ENCODE data around the gene DNAJC1.
"Not testable (repeated sequence)": the region's sequence is repeated elsewhere in the genome, so short reads cannot be mapped to it uniquely, and the experiment has no call there.

The DNAJC1 gene

DNA sequence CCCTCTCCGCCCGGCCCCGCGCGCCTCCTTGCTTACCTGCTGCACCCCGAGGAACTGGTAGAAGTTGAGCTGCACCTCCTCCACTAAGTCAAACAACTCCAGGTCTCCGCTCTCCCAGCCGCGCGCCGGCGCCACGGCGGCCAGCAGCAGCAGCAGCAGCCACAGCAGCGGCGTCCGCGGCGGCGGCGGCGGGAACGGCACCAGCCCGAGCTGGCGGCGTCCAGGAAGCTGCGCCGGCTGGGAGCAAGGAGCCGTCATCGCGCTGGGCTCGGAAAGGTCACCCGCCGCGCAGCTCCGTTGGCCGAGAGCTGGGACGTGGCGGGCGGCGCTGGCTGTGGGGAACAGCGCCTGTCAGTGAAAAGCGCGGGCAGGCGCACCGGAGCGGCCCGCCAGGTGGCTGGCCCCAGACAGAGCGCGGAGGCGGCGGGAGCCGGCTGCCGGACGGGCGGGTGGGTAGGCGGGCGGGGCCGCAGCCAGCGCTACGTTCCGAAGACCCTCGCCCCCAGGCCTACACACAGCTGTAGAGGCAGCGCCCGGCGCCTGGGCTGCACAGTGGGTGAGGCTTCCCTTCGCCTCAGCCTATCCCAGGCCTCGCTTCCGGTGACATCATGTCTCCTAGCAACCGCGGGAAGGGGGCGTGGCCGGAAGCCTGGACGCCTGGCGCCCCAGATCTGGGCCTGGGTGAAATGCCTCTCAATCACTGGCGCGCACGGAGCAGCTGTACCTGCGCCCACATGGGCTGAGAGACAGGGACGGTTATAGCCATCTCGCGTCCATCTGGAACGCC is at the start of gene DNAJC1:
Gene DNAJC1 (minus strand): TSS at position 554 of the 787 bp plus-strand sequence. CDS start 296 bp downstream, at position 258.
- peak; percentile 94 for DNase-seq

GRCh38 chr10:22053048-22053447 is 49.5 kb upstream of the DNAJC1 start:
- DNase-seq, result no peak

DNA sequence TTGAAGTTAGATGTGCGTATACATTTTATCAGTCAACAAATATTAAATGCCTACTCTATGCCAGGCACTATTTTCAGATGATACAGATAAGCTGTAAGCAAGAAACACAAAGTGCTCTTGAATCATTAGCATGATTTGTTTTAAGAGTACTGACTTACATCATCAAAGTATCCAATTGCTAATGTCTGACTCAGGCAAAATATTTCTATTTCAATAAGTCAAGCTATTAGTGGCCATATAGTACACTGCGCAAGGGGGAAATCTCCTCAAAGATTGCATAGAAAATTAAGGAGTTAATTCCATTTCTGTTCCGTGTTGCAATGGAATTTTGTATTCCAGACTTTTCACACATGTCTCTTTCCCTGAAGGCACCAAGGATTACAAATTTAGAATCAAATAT is 46.1 kb upstream of the DNAJC1 start:
- DNase-seq, result peak; percentile 14

DNA sequence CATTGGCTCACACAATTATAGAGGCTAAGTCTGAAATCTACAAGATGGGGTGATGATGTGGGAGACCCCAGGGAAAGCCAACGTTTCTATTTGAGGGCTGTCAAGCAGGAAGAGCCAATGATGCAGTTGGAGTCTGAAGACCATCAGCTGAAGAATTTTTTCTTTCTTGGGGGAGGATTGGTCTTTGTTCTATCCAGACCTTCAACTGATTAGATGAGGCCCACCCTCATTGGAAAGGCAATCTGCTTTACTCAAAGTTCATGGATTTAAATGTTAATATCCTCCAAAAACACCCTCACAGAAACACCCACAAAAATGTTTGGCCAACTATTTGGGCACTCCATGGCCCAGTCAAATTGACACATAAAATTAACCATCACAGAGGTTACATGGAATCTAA is 44.3 kb upstream of the DNAJC1 start:
- DNase-seq, result no peak

GRCh38 chr10:22043327-22043633 is 39.8 kb upstream of the DNAJC1 start:
- no peak for DNase-seq

GRCh38 chr10:22042557-22043326 is 39.2 kb upstream of the DNAJC1 start:
- no peak for DNase-seq

GRCh38 chr10:22034333-22034732 is 30.8 kb upstream of the DNAJC1 start:
- no peak for DNase-seq

DNA sequence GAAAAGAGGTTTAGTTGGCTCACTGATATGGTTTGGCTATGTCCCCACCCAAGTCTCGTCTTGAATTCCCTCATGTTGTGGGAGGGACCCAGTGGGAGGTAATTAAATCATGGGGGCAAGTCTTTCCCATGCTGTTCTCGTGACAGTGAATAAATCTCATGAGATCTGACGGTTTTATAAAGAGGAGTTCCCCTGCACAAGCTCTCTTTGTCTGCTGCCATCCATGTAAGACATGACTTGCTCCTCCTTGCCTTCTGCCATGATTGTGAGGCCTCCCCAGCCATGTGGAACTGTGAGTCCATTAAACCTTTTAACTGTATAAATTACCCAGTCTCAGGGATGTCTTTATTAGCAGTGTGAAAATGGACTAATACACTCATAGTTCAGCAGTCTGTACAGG is 28.7 kb upstream of the DNAJC1 start:
- not testable (repeated sequence) for DNase-seq

DNA sequence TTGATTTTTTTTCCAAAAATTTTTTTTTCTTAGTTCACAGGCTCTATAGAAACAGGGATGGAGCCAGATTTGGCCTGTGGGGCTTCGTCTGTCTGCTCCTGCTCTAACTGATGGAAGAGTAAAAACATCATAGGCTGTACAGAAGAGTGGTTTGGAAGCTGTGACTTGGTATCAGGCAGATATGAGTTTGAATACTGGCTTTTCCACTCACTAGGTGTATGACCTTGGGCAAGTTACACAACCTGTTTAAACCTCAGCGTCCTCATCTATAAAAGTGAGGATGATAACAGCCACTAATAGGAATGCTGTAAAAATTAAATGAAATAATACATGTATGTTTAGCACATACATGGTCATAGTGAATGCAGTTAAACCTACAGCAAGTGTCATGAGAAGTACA is 26.9 kb upstream of the DNAJC1 start:
- no peak for DNase-seq

GRCh38 chr10:22029445-22030236 is 26.1 kb upstream of the DNAJC1 start:
- DNase-seq, result no peak

GRCh38 chr10:22027364-22028238 is 24.1 kb upstream of the DNAJC1 start:
- no peak for DNase-seq

- no peak for DNase-seq
Measured at GRCh38 chr10:22026287-22026686, 22.8 kb upstream of the DNAJC1 start.

DNA sequence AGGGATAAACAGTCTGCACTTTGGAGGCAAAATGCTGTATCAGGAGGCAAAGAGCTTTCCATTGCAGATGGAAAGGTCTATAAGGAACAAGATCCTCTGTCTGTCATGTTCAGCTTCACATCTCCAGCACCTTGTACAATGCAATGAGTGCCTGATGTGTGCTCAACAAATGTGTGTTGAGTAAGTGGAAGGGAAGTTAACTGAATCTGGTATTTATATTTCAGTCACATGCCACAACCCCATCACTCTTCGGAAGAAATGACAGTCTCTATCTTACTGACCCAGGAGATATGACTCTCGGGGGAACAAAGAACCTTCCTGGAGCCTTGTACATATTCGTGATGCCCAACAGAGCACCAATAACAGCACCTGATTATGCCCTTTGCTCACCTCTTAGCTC is 20.0 kb upstream of the DNAJC1 start:
- DNase-seq, result no peak

GRCh38 chr10:22022257-22023032 is 18.9 kb upstream of the DNAJC1 start:
- DNase-seq, result no peak

DNA sequence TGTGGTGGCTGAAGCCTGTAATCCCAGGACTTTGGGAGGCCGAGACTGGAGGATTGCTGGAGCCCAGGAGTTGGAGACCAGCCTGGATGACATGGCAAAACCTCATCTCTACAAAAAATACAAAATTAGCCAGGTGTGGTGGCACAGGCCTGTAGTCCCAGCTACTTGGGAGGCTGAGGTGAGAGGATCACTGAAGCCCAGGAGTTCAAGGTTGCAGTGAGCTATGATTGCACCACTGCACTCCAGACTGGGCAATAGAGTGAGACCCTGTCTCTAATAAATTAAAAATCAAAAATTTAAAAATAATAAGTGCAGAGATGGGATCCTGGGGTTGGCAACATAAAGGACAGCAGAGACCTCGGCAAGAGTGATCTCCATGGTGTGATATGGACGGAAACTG is 17.6 kb upstream of the DNAJC1 start:
- not testable (repeated sequence) for DNase-seq

DNA sequence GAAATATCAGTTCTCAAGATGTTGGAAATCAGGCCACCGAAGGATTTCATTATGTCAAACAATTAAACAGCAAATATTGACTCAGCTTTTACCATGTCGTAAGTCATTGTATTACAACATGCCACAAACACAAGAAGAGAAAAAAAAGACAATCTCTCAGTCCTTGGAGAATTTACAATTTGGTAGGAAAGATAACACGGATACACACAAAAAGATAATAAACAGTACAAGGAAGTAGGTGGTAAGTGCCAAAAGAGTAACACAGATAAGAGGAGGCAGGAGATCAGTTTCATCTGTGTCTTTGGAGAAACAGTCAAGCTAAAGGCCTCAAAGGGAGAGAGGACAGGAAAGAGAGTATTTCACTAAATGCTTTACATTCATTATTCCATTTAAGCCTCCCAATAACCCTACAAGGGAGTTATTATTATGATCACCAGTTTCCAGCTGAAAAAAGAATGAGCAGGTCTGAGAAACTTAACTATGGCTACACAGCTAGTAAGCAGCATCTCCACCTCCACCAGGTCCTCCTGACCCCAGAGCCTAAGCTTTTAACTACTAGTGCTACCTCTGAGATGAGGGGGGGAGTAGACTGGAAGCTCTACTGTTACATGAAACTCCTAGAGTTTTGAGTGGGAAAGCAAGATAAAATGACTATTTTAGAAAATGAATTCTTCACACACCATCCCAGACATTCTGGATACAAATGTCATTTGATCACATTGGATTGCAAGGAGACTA is 13.9 kb upstream of the DNAJC1 start:
- DNase-seq, result no peak

DNA sequence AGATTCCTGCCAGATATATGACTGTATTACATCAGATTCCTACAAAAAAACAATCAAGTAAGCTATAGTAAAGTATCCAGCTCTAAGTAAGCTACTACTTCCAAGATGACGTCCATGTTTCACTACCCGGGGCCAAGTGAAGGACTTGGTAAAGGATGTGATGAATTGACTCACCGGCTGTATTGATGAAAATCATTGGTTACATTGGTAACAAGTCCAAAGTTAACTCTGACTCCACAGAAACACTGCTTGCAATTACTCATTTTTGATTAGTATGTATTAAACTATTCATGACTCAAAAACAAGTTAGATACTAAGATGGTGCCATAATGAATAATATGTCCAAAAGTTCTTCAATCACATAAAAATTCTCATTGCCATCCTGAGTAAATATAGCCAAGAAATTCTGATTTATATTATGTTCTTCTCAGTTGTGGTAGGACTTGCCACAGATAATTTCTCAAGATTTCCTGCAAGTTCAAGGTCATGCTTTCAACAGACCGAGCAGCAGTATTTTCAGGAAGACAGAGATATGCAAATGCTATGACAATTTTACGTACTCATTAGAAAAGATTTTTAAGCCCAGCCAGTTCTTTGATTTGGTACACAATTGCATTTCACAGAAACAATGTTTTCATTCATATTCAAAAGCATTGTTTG is 12.6 kb upstream of the DNAJC1 start:
- peak; percentile 34 for DNase-seq

DNA sequence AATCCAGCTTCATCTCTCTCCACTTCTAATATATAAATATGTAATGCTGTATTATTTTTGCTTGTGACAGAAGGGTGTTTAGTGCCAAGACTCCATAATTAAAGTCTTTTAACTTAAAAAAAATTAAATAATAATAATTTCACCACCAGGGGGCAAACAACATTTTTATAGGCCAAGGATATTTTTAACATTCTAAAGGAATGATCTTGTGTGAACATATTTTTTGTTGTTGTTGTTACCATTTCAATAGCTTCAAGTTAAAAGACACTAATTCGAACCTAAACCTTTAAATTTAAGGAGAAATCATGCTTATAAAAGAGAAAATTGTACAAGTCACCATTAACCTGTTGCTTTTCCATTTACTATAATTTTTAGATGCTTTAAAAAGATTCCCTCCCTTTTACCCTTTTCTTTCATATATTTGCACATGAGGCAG is 7.5 kb upstream of the DNAJC1 start:
- DNase-seq, result peak; percentile 15

DNA sequence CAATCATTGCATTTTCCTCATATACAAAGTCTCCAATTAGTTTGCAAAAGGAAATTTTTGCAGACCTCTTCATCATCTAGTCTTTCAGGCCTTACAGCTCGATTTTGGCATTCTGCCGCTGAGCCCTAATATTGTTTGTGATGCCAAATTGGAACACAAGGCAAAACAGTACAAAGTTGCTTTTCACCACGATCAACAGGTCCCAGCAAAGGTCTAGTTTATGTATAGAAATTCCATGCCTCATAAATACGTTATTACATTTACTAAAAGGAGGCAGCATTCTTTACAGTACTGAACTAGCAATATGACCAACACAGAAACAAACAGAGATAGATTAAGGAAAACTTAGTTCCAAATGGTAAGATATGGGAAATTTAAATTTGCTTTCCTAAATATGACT is 7.0 kb upstream of the DNAJC1 start:
- no peak for DNase-seq

GRCh38 chr10:22006379-22006884 is 2.9 kb upstream of the DNAJC1 start:
- no peak for DNase-seq

All from fibroblast of skin of right biceps (primary cell).